Activated CD4-positive, alpha-beta T cell treated with anti-CD3 and anti-CD28 coated beads for 36 hours (primary cell): ENCODE results near the gene PAIP2. TPM values are rescaled to one million over a fixed set of nuclear protein-coding genes. Genes with fewer than 3 reads are reported as not detected.

Experiments
- ATAC-seq: fragments of 200-7000 bp; cut with Tn5 transposase; one replicate; pipeline ENCODE4 v1.10.0; 2021; ENCODE audit warnings: mild to moderate bottlenecking, moderate library complexity
- CTCF ChIA-PET: fragments of 350-600 bp; sonication (Branson Sonifier 250); formaldehyde crosslinking; loops from one replicate; lab custom pipeline; 2021; ENCODE audit warnings: antibody characterized with exemption; lab: Charles Lee
- POLR2A ChIA-PET: fragments of 350-600 bp; sonication (Branson Sonifier 250); formaldehyde crosslinking; loops from one replicate; lab custom pipeline; 2021; ENCODE audit warnings: antibody characterized with exemption, inconsistent platforms; lab: Charles Lee
- DNase-seq: peaks from one replicate; pipeline ENCODE4 v3.0.0-alpha.2; 2020
- H3K27ac Mint-ChIP-seq: one replicate; pipeline ENCODE4 v1.8.0; 2021; ENCODE audit warnings: mixed read lengths
- H3K27me3 Mint-ChIP-seq: one replicate; pipeline ENCODE4 v1.8.0; 2021; ENCODE audit warnings: mixed read lengths
- H3K36me3 Mint-ChIP-seq: one replicate; pipeline ENCODE4 v1.8.0; 2021; ENCODE audit warnings: low read depth, mixed read lengths
- H3K4me1 Mint-ChIP-seq: one replicate; pipeline ENCODE4 v1.8.0; 2021; ENCODE audit warnings: mixed read lengths
- H3K4me3 Mint-ChIP-seq: one replicate; pipeline ENCODE4 v1.8.0; 2021; ENCODE audit warnings: mild to moderate bottlenecking, moderate library complexity, mixed read lengths
- H3K9me3 Mint-ChIP-seq: one replicate; pipeline ENCODE4 v1.8.0; 2021; ENCODE audit warnings: low read depth, mixed read lengths
- intact Hi-C, 2 experiments: fragments of 100-400 bp; cut with DNase I in 1 of 2; cut with micrococcal nuclease in 1 of 2; formaldehyde crosslinking; loops; one replicate each; pipeline versions ENCODE4 v1.14.2 to v1.15.1; 2022 to 2024; cut with DNase I, micrococcal nuclease
- total RNA-seq, 2 experiments: library from RNA; stranded (reverse); gene quantifications; one replicate each; pipeline ENCODE4 v1.2.3, GENCODE V29; 2021

The PAIP2 gene
- total RNA-seq, 2 experiments from 2014 or later, result 101 to 126 TPM

DNA sequence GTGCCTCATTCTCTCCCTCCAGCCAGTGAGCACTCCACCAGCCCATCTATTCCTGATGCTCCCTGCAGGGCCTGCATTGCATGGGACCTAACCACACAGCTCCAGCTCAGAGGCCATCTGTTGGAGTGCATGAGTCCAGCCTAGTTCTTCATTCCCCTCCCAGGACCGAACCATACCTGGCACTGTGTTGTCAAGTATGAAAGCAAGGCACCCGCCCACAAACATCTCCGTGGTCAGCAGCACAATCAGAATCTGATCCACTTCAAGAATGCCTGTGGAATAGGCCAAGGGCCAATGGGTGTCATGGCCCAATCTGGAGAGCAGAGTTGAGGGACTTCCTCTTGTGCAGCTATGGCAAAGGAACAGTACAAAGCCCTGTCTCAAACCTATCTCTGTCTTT is 35.6 kb downstream of the PAIP2 start:
- ChIA-PET POLR2A (interaction anchor here (0.6 kb wide), 1 partner anchor 26 kb away, joined by 7 read pairs; no protein-coding TSS in a partner anchor), CTCF (interaction anchor here (0.6 kb wide), 1 partner anchor 16 kb away, joined by 3 read pairs; no protein-coding TSS in a partner anchor)
- peaks cover under 1% of the 10 kb centered on the region for H3K4me1 Mint-ChIP-seq
- peaks cover 4% of the 10 kb centered on the region for H3K36me3 Mint-ChIP-seq
- no peak for DNase-seq
- no peaks in the 10 kb centered on the region for H3K27me3 Mint-ChIP-seq
- intact Hi-C loops, result no loop called here
- ATAC-seq, result no peak
- no peak overlapping the region for H3K27ac Mint-ChIP-seq
- no peak overlapping the region for H3K4me3 Mint-ChIP-seq
- H3K9me3 Mint-ChIP-seq, result no peaks in the 10 kb centered on the region

DNA sequence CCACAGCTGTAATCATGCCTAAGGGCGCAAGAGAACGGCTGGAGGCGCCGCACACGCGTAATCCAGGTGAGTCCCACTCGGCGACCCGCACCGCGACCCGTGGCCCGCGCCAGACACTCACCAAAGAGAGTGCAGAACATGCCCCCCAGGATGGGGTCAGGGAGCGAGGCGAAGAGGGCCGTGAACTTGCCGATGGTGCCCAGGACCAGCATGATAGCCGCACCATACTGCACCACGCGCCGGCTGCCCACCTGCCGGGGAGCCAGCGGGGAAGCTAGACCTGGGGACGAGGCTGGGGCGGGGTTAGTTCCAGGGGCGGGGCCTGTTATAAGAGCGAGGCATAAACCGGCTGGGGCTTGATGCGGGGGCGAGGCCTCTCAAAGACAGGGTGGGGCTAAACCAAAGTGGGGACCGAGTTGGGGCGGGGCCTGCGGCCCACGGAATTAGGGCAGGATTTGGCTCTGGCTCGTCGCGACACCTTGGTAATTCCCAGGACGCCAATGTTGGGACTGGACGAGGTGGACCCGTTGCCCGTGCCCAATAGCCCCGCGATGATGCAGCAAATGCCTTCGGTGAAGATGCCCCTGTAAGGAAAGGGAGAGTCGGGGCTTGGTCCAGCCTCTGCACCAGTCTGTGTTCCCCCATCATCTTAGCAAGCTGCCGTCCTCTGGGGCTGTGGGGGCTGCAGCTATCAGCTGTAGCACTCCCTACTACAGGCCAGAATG is 36.6 kb downstream of the PAIP2 start:
- intact Hi-C loops, result no loop called here
- ChIA-PET CTCF (no interaction called here), POLR2A (no interaction called here)

DNA sequence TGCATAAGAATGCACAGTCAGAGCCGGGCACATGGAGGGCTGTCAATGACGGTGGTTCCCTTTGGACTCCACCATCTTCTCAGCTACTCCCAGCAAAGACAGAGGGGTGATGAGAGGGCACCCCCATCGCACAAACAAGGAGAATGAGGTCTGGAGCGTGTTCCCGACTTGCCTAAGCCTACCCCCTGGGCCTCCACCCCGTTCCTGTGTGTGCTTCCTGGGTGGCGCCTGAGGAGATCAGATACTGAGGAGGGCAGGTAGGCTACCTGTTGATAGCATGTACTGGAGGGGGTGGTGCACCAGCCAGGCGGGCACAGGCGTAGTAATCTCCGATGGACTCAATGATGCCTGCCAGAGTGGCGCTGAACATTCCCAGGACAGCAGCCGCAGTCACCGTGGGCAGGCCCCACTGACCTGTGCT is 37.3 kb downstream of the PAIP2 start:
- Mint-ChIP-seq H3K27me3 (no peaks in the 10 kb centered on the region), H3K36me3 (peaks cover 2% of the 10 kb centered on the region), H3K4me3 (no peak overlapping the region), H3K4me1 (no peaks in the 10 kb centered on the region), H3K27ac (no peak overlapping the region), H3K9me3 (no peaks in the 10 kb centered on the region)
- CTCF ChIA-PET, result no interaction called here
- POLR2A ChIA-PET, result interaction anchor here (0.6 kb wide), 1 partner anchor 36 kb away, joined by 3 read pairs; no protein-coding TSS in a partner anchor
- no peak for DNase-seq
- intact Hi-C loops, result no loop called here
- ATAC-seq, result no peak

More for the DNA sequence above, 36.6 kb downstream of the PAIP2 start:
- Mint-ChIP-seq H3K27ac (no peak overlapping the region), H3K36me3 (peaks cover 2% of the 10 kb centered on the region), H3K9me3 (no peaks in the 10 kb centered on the region), H3K4me1 (no peaks in the 10 kb centered on the region), H3K27me3 (no peaks in the 10 kb centered on the region), H3K4me3 (no peak overlapping the region)
- DNase-seq (no peak), ATAC-seq (no peak)

DNA sequence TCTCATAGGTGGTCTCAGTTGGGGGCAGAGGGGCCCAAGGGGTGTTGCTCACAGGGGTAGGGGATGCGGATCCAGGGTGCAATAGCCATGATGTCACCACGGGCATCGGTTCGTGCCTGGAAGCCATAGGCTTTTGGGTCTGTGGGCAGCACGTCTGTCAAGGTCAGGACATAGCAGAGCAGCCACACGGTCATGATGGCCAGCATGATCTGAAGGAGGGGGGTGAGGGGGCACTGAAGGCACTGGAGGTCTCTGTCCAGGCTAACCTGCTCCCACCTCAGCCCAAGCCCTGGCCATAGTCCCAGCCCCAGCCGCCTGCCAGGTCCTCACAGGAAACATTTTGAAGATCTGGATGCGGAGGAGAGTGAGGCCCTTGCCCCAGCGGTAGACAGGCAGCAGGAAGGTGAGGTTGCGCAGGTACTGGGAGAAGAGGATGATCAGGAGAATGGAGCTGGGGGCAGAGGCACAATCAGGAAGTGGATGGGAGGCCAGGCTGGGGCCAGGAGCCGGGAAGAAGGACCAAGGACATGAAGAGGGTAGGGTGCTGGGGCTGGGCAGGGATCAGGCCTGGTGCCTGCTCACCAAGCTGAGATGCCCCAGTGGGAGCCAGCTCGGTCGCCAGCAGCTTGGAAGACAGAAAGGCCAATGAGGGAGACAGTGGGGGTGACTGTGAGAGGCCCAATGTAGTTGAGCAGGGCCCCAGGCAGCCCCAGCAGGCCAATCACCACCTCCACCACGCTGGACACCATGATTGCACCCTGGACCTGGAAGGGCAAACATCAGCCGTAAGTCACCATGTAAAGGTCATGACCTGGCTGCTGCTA is 38.2 kb downstream of the PAIP2 start:
- POLR2A ChIA-PET, result interaction anchor here (0.6 kb wide), 1 partner anchor 35 kb away, joined by 3 read pairs; no protein-coding TSS in a partner anchor
- ATAC-seq (no peak), DNase-seq (no peak)
- peaks cover 2% of the 10 kb centered on the region for H3K36me3 Mint-ChIP-seq
- intact Hi-C loops, result no loop called here
- no peak overlapping the region for H3K4me3 Mint-ChIP-seq
- H3K27ac Mint-ChIP-seq, result no peak overlapping the region
- CTCF ChIA-PET, result no interaction called here
- H3K27me3 Mint-ChIP-seq, result no peaks in the 10 kb centered on the region
- H3K4me1 Mint-ChIP-seq, result peaks cover 7% of the 10 kb centered on the region
- H3K9me3 Mint-ChIP-seq, result no peaks in the 10 kb centered on the region

DNA sequence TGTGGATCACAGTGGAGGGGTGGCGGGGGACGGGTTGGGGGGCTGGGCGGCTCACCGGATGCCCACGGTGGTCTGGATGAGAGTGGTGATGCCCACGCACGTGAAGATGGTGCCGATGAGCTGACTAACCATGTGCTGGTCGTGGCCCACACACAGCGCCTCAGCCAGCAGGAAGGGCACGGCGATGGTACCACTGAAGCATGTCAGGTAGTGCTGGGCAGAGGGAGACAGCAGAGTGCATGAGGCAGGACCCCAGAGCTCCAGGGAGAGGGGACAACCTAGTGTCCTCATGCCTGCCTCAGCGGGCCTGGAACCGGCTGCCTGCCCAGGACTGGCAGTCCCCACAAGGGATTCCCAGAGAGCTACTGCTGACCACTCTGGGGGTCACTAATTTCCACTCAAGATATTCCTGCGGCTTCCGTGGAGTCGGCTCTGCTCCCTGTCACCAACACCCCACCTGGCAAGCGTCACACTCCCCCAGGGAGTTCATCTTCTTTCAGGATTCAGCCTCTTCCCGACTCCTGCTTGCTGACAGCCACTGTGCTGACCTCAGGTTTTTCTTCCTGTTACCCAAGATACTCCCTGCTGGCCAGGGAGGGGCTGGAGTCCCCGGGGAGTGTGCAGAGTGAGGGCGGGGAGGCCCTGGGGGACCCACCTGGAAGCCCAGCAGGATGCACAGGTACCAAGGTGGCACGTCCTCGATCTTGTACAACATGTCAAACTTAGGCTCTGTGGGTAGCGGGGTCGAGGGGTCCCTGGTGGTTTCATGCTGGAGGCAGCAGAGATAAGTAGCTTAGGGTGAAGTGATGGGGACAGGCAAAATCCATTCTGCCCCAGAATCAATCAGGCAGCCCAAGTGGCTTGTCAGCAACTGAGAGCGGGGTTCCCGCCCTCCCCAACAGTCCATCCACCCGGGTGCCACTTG is 40.4 kb downstream of the PAIP2 start:
- Mint-ChIP-seq H3K27me3 (no peaks in the 10 kb centered on the region), H3K9me3 (no peaks in the 10 kb centered on the region), H3K36me3 (peaks cover 2% of the 10 kb centered on the region), H3K4me1 (peaks cover 23% of the 10 kb centered on the region), H3K4me3 (no peak overlapping the region), H3K27ac (no peak overlapping the region)
- ChIA-PET CTCF (interaction anchor here (0.8 kb wide), 1 partner anchor 115 kb away, joined by 5 read pairs; no protein-coding TSS in a partner anchor), POLR2A (no interaction called here)
- ATAC-seq (no peak), DNase-seq (no peak)
- intact Hi-C loops, result no loop called here

DNA sequence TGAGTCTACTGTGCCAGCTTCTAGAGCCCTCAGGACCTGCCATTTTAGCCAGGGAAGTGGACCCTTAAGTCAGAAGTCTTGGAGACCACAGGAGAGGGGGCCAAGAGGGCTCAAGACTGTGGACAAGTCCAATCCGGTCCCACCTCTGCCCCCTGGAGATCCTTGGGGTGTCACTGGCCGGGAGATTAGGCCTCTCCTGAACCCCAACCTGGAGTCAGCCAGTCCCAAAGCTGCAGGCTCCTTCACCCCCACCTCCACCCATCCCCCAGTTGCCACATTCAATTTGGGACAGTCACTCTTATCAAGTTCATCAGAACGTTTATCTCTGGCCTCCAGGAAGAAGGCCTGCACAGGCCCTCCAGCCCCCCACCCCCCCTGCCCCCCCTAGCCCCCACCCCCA is 41.2 kb downstream of the PAIP2 start:
- Mint-ChIP-seq H3K4me3 (no peak overlapping the region), H3K4me1 (peaks cover 23% of the 10 kb centered on the region), H3K36me3 (no peaks in the 10 kb centered on the region), H3K9me3 (no peaks in the 10 kb centered on the region), H3K27me3 (no peaks in the 10 kb centered on the region), H3K27ac (no peak overlapping the region)
- ChIA-PET CTCF (no interaction called here), POLR2A (no interaction called here)
- ATAC-seq (no peak), DNase-seq (no peak)
- intact Hi-C loops, result no loop called here

DNA sequence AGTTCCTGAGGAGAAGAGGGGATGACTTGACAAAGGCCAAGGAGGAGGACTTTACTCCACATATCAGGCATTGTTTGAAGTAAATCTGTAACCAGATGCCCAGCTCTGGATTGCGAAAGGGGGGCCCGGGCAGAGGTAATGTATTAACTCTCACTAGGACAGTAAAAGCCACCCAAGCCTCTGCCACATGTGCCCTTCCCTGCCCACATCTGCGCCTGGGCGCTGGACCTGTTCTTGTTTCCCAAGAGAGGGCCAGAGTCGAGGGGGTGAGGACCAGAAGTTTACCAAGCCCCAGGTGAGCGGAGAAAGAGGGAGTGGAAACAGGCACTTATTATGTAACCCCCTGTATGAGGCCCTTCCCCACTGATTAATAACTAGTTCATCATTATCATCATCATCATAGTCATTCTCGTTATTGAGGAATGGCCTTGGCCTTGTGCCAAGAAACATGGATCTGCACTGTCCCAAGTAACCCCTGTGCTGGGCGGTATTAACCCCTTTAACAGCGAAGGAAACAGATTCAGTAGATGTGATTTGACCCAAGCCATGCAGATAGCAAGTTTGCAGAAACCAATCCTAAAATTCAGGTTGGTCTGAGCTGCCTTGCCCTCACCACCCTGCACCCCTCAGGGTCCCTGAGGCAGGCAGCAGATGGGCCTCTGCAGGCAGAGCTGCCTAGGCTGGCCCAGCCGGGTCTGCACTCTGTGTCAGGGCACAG is 41.8 kb downstream of the PAIP2 start, which contains the start of gene SLC23A1:
Gene SLC23A1 (minus strand): TSS at position 23 of the 718 bp plus-strand sequence. CDS start 44 bp downstream, outside the sequence.
- no peaks in the 10 kb centered on the region for H3K36me3 Mint-ChIP-seq
- intact Hi-C loops, result no loop called here
- no peak within 1 kb of the TSS for H3K27ac Mint-ChIP-seq
- DNase-seq (no peak), ATAC-seq (no peak)
- no peaks in the 10 kb centered on the region for H3K9me3 Mint-ChIP-seq
- ChIA-PET CTCF (no interaction called here), POLR2A (no interaction called here)
- H3K4me1 Mint-ChIP-seq, result peaks cover 23% of the 10 kb centered on the region
- no peaks in the 10 kb centered on the region for H3K27me3 Mint-ChIP-seq
- no peak within 1 kb of the TSS for H3K4me3 Mint-ChIP-seq

DNA sequence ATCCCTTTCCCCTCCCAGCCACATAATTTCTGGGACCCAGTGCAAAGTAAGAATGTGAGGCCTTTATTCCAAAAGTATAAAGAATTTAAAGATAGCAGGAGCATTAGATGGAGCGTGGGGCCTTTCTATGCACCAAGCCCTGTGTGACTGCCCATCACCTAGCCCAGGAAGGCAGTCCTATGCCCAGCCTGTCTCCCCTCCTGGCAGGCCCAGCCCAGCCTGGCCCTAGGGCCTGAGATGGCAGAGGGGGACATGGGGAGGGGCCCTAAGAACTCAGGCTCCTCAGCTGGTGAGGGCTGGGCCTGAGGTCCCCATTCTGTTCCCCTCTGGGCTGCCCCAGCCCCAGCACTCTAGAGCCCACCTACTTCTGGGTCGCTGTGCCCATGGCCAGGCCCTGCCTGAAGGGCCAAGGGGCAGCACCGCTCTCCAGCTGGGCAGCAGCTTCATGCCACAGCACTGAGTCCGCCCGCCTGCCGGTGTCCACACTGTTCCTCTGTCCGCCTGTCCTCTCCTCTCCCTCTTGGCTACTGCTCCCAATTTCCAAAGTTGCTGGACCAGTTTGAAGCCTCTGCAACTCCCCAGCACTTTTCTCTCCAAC is 42.4 kb downstream of the PAIP2 start:
- no peak for DNase-seq
- ATAC-seq, result no peak
- Mint-ChIP-seq H3K36me3 (no peaks in the 10 kb centered on the region), H3K4me1 (peaks cover 27% of the 10 kb centered on the region), H3K4me3 (no peak overlapping the region), H3K27ac (peak overlapping the region; percentile 58), H3K9me3 (no peaks in the 10 kb centered on the region), H3K27me3 (no peaks in the 10 kb centered on the region)
- POLR2A ChIA-PET, result no interaction called here
- intact Hi-C loops, result no loop called here
- CTCF ChIA-PET, result no interaction called here

- peak overlapping the region; percentile 61 for H3K4me3 Mint-ChIP-seq
- peaks cover 32% of the 10 kb centered on the region for H3K4me1 Mint-ChIP-seq
Observed at GRCh38 chr5:139384591-139385051, 43.0 kb downstream of the PAIP2 start.

More at GRCh38 chr5:139384591-139385051, 43.0 kb downstream of the PAIP2 start:
- H3K9me3 Mint-ChIP-seq, result no peaks in the 10 kb centered on the region
- ATAC-seq (no peak), DNase-seq (no peak)
- intact Hi-C loops, result no loop called here
- H3K27me3 Mint-ChIP-seq, result no peaks in the 10 kb centered on the region
- no peaks in the 10 kb centered on the region for H3K36me3 Mint-ChIP-seq
- ChIA-PET POLR2A (interaction anchor here (1.4 kb wide), 1 partner anchor 11 kb away, joined by 3 read pairs; no protein-coding TSS in a partner anchor), CTCF (interaction anchor here (0.7 kb wide), 1 partner anchor 402 kb away, joined by 4 read pairs; no protein-coding TSS in a partner anchor)
- peak overlapping the region; percentile 58 for H3K27ac Mint-ChIP-seq
